HepG2 (cell line): ENCODE measurements around the gene EBF4. TPM values are rescaled to one million over a fixed set of nuclear protein-coding genes. Genes with fewer than 3 reads are reported as not detected.
A peak's percentile ranks its signal among the peaks of the same experiment; 100 is the strongest.

ENCODE experiments used
- FOXP4 ChIP-seq: sonication (generic); formaldehyde crosslinking; IDR thresholded peaks from 2 replicates; pipeline ENCODE4 v1.4.0; 2020; ENCODE audit warnings: missing genetic modification reagents
- HIVEP1 ChIP-seq: sonication (generic); formaldehyde crosslinking; IDR thresholded peaks from 2 replicates; pipeline ENCODE4 v1.4.0; 2020; ENCODE audit warnings: mild to moderate bottlenecking, missing genetic modification reagents
- HMG20B ChIP-seq: conservative IDR thresholded peaks from 2 replicates; pipeline ENCODE4 v1.6.1; 2016; ENCODE audit warnings: missing genetic modification reagents, missing compliant biosample characterization
- KDM5A ChIP-seq: fragments of 200-600 bp; sonication (generic); IDR thresholded peaks from 2 replicates; pipeline ENCODE4 v1.7.0; 2018; ENCODE audit warnings: antibody characterized with exemption, mild to moderate bottlenecking, low read length, borderline replicate concordance
- MED1 ChIP-seq: sonication (generic); formaldehyde crosslinking; IDR thresholded peaks from 2 replicates; pipeline ENCODE4 v1.4.0; 2020; ENCODE audit warnings: missing genetic modification reagents
- PCBP1 ChIP-seq: fragments of 200-400 bp; formaldehyde crosslinking; IDR thresholded peaks from 2 replicates; pipeline ENCODE4 v1.6.1; 2017; ENCODE audit warnings: mild to moderate bottlenecking, low read depth, low read length, borderline replicate concordance
- PHF8 ChIP-seq: sonication (generic); formaldehyde crosslinking; IDR thresholded peaks from 2 replicates; pipeline ENCODE4 v1.5.0; 2020; ENCODE audit warnings: missing genetic modification reagents
- RNF2 ChIP-seq: fragments of 450-650 bp; conservative IDR thresholded peaks from 2 replicates; pipeline ENCODE4 v1.6.1; 2016; ENCODE audit warnings: low read depth
- RXRB ChIP-seq: IDR thresholded peaks from 2 replicates; pipeline ENCODE4 v1.6.1; 2016; ENCODE audit warnings: borderline replicate concordance, missing genetic modification reagents, missing compliant biosample characterization
- SATB2 ChIP-seq: sonication (generic); formaldehyde crosslinking; IDR thresholded peaks from 2 replicates; pipeline ENCODE4 v1.5.0; 2020; ENCODE audit warnings: missing genetic modification reagents
- SMAD1 ChIP-seq: sonication (generic); formaldehyde crosslinking; IDR thresholded peaks from 2 replicates; pipeline ENCODE4 v1.4.0; 2020; ENCODE audit warnings: missing genetic modification reagents, low read depth, mild to moderate bottlenecking, borderline replicate concordance
- SMYD3 ChIP-seq: sonication (generic); formaldehyde crosslinking; IDR thresholded peaks from 2 replicates; pipeline ENCODE4 v1.8.1; 2023; ENCODE audit warnings: mild to moderate bottlenecking, missing genetic modification reagents
- THAP11 ChIP-seq: IDR thresholded peaks from 2 replicates; pipeline ENCODE4 v1.6.1; 2016; ENCODE audit warnings: missing biosample characterization, missing genetic modification reagents
- ZBTB2 ChIP-seq: sonication (generic); formaldehyde crosslinking; IDR thresholded peaks from 2 replicates; pipeline ENCODE4 v1.8.0; 2022; ENCODE audit warnings: low read depth, missing genetic modification reagents
- ZC3H13 ChIP-seq: sonication (generic); formaldehyde crosslinking; IDR thresholded peaks from 2 replicates; pipeline ENCODE4 v1.8.1; 2023; ENCODE audit warnings: mild to moderate bottlenecking, missing genetic modification reagents, moderate library complexity
- ZMAT3 ChIP-seq: sonication (generic); formaldehyde crosslinking; conservative IDR thresholded peaks from 2 replicates; pipeline ENCODE4 v1.7.0; 2021; ENCODE audit warnings: missing genetic modification reagents
- ZNF138 ChIP-seq: sonication (generic); formaldehyde crosslinking; IDR thresholded peaks from 2 replicates; pipeline ENCODE4 v1.5.0; 2020; ENCODE audit warnings: mild to moderate bottlenecking, low read depth, missing genetic modification reagents
- ZNF335 ChIP-seq: sonication (generic); formaldehyde crosslinking; IDR thresholded peaks from 2 replicates; pipeline ENCODE4 v1.4.0; 2020; ENCODE audit warnings: missing genetic modification reagents
- ZNF431 ChIP-seq: sonication (generic); formaldehyde crosslinking; IDR thresholded peaks from 2 replicates; pipeline ENCODE4 v1.9.0; 2022; ENCODE audit warnings: missing genetic modification reagents, low read depth, mild to moderate bottlenecking, borderline replicate concordance
- ZNF432 ChIP-seq: sonication (generic); formaldehyde crosslinking; IDR thresholded peaks from 2 replicates; pipeline ENCODE4 v1.5.0; 2020; ENCODE audit warnings: missing genetic modification reagents, mild to moderate bottlenecking, borderline replicate concordance
- ZNF446 ChIP-seq: sonication (generic); formaldehyde crosslinking; IDR thresholded peaks from 2 replicates; pipeline ENCODE4 v1.5.0; 2020; ENCODE audit warnings: mild to moderate bottlenecking, missing genetic modification reagents
- ZNF567 ChIP-seq: sonication (generic); formaldehyde crosslinking; IDR thresholded peaks from 2 replicates; pipeline ENCODE4 v1.8.1; 2023; ENCODE audit warnings: mild to moderate bottlenecking, missing genetic modification reagents, borderline replicate concordance
- ZNF589 ChIP-seq: sonication (generic); formaldehyde crosslinking; conservative IDR thresholded peaks from 2 replicates; pipeline ENCODE4 v1.8.0; 2022; ENCODE audit warnings: mild to moderate bottlenecking, moderate library complexity, missing genetic modification reagents
- ZNF704 ChIP-seq: sonication (generic); formaldehyde crosslinking; IDR thresholded peaks from 2 replicates; pipeline ENCODE4 v1.8.1; 2023; ENCODE audit warnings: mild to moderate bottlenecking, inconsistent platforms, moderate library complexity, missing genetic modification reagents, borderline replicate concordance
- ZNF713 ChIP-seq: sonication (generic); formaldehyde crosslinking; IDR thresholded peaks from 2 replicates; pipeline ENCODE4 v1.4.0; 2020; ENCODE audit warnings: mild to moderate bottlenecking, missing genetic modification reagents
- ZNF724P ChIP-seq: sonication (generic); formaldehyde crosslinking; IDR thresholded peaks from 2 replicates; pipeline ENCODE4 v1.8.0; 2022; ENCODE audit warnings: missing genetic modification reagents, borderline replicate concordance
- polyA plus RNA-seq, 8 experiments: library from polyadenylated mRNA; depleted of rRNA in 3 of 8; stranded (reverse) in 7 of 8; unstranded in 1 of 8; fragments of >200 nt; fragmentation: Illumina TruSeq in 4 of 8; extraction: Trizol in 4 of 8; gene quantifications; 2 replicates each; pipeline versions ENCODE4 v1.2.1 to v1.2.3, GENCODE V29; 2011 to 2016; ENCODE audit warnings: low read depth in 4 of 8, missing spikeins in 1 of 8, mixed read lengths in 1 of 8; ENCODE audit not compliant: insufficient read depth in 1 of 8
- total RNA-seq, 5 experiments: library from RNA; depleted of rRNA; stranded (reverse); fragments of >200 nt; fragmentation: Illumina TruSeq; extraction: Trizol; gene quantifications; 2 replicates each; pipeline ENCODE4 v1.2.3, GENCODE V29; 2016; ENCODE audit warnings: low read depth in 1 of 5
- TF ChIP-seq, protein P1 (sequence below): sonication (generic); formaldehyde crosslinking; IDR thresholded peaks from 2 replicates; pipeline ENCODE4 v1.5.1; 2020; ENCODE audit warnings: mild to moderate bottlenecking, moderate library complexity, missing genetic modification reagents

EBF4 gene
- total and polyA plus RNA-seq, 2 of the 13 experiments (the other 11 are each of a cell fraction or from before 2014, with no cell fraction given) = 0.84 to 2.2 TPM

DNA sequence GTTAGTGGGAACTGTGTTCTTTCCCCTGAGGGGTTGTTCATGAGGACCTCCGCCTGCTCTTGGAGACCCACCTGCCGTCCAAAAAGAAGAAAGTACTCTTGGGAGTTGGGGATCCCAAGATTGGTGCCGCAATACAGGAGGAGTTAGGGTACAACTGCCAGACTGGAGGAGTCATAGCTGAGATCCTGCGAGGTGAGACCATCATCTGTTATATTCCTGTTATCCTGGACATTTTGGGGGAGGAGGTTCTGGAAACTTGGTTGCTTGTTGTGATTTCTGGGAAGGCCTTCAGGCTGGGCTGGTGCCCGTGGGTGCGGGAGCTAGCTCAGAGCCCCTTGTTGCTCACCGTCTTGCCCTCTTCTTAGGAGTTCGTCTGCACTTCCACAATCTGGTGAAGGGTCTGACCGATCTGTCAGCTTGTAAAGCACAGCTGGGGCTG, 38.2 kb upstream of the EBF4 start (continued):
- TF ChIP-seq ZNF138 (0 out of 2 replicates have a peak, but pooled peaks have one; percentile 14), ZBTB2 (CRISPR knock-in tag) (no peak), ZNF713 (CRISPR knock-in tag) (no peak), HMG20B (no peak), SMAD1 (no peak), ZNF446 (CRISPR knock-in tag) (no peak), ZMAT3 (no peak), ZNF724P (CRISPR knock-in tag) (no peak), SATB2 (0 out of 2 replicates have a peak, but pooled peaks have one; percentile 34), SMYD3 (CRISPR knock-in tag) (no peak), ZNF704 (no peak), MED1 (CRISPR knock-in tag) (0 out of 2 replicates have a peak, but pooled peaks have one; percentile 29), PCBP1 (no peak), ZNF589 (CRISPR knock-in tag) (no peak), ZNF335 (no peak), PHF8 (CRISPR knock-in tag) (no peak), FOXP4 (CRISPR knock-in tag) (peak; percentile 47), ZNF431 (no peak), ZNF567 (CRISPR knock-in tag) (no peak), RXRB (CRISPR knock-in tag) (no peak), ZNF432 (CRISPR knock-in tag) (no peak), HIVEP1 (CRISPR knock-in tag) (no peak), KDM5A (no peak), RNF2 (no peak), THAP11 (CRISPR knock-in tag) (no peak; the same call in 1 of the 2 replicates), ZC3H13 (CRISPR knock-in tag) (no peak)
- TF ChIP-seq, protein P1, sequence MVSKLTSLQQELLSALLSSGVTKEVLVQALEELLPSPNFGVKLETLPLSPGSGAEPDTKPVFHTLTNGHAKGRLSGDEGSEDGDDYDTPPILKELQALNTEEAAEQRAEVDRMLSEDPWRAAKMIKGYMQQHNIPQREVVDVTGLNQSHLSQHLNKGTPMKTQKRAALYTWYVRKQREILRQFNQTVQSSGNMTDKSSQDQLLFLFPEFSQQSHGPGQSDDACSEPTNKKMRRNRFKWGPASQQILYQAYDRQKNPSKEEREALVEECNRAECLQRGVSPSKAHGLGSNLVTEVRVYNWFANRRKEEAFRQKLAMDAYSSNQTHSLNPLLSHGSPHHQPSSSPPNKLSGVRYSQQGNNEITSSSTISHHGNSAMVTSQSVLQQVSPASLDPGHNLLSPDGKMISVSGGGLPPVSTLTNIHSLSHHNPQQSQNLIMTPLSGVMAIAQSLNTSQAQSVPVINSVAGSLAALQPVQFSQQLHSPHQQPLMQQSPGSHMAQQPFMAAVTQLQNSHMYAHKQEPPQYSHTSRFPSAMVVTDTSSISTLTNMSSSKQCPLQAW (CRISPR knock-in tag) = 0 out of 2 replicates have a peak, but pooled peaks have one; percentile 25
